ENCODE data around the gene RPL37. TPM values are rescaled to one million over a fixed set of nuclear protein-coding genes. Genes with fewer than 3 reads are reported as not detected.
A peak's percentile ranks its signal among the peaks of the same experiment; 100 is the strongest.

The RPL37 gene

DNA sequence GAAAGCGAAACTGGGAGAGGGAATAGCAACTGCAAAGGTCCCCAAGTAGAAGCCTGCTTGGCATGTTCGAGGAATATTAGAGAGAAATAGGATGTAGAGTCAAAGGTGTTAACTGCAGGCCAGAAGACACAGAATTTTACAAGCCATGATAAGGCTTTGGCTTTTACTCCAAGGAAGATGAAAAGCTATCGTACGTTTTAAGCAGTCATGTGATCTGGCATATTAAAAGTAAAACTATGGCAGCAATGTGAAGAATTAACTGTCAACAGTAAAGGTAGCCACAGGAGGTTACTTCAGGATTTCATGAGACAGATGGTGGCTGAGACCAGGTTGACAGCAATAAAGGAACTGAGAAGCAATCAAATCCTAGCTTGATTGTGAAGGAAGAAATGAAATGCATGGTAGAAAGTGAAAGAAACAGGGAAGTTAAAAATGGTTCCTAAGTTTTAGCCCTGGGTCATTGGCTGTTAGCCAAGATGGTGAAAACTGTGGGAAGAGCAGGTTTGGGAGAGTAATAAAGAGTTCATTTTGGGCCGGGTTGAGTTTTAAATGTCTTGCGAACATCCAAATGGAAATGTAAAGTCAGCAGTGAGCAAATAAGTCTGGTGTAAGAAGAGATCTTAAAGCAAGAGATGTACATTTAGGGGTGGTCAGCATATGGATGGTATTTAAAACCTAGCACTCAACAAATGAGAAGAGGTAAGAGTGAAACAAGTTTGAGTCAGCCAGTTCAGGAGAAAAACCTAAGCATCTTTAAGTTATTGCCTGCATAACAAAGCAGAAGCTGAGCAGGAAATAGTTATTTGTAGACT, 59.0 kb downstream of the RPL37 start:
- Histone ChIP-seq H2AK5ac (ENCODE audit: low read depth, low read length) (no peak overlapping the region), H3K36me3 (replicated peaks in 1 of 2; ENCODE audit: control insufficient read depth in 2 of 2, insufficient read depth in 2 of 2, low read length in 2 of 2) (peaks cover 4 to 61% of the 10 kb centered on the region in 2 donors), H3K4me1 (ENCODE audit: control insufficient read depth in 2 of 2, insufficient read depth in 1 of 2, low read depth in 1 of 2, low read length in 2 of 2) (no peaks in the 10 kb centered on the region), H2BK5ac (ENCODE audit: low read length) (no peak overlapping the region), H2BK12ac (ENCODE audit: low read length) (no peak overlapping the region), H3K23ac (ENCODE audit: low read depth, low read length, poor library complexity) (no peak overlapping the region), H2BK15ac (ENCODE audit: low read length) (no peak overlapping the region), H2BK120ac (ENCODE audit: low read depth, low read length) (no peak overlapping the region), H3K4ac (ENCODE audit: low read length) (no peak overlapping the region), H3K4me3 (ENCODE audit: low read length in 2 of 2) (no peak overlapping the region), H3K18ac (ENCODE audit: low read length) (no peak overlapping the region), H4K91ac (ENCODE audit: low read depth, low read length, poor library complexity) (no peak overlapping the region), H2AFZ (ENCODE audit: low read length) (no peak overlapping the region), H3K27me3 (ENCODE audit: control insufficient read depth in 3 of 3, insufficient read depth in 3 of 3, low read depth in 1 of 3, low read length in 3 of 3) (no peaks in the 10 kb centered on the region), H3K79me1 (ENCODE audit: low read depth, low read length) (peaks cover 2% of the 10 kb centered on the region), H3K4me2 (ENCODE audit: insufficient read depth, low read length, poor library complexity, severe bottlenecking) (no peak overlapping the region), H3K14ac (ENCODE audit: low read length) (no peak overlapping the region), H3K27ac (replicated peaks; ENCODE audit: low read length) (no peak overlapping the region), H4K8ac (ENCODE audit: low read depth, low read length) (no peak overlapping the region), H3K9me3 (replicated peaks in 1 of 2; ENCODE audit: control insufficient read depth in 2 of 2, insufficient read depth in 1 of 2, low read depth in 1 of 2, low read length in 2 of 2) (no peaks in the 10 kb centered on the region), H3K9ac (ENCODE audit: low read depth, low read length, poor library complexity) (no peak overlapping the region)
- no peak for DNase-seq (ENCODE audit: low spot score)
- WGBS, 2 donors (ENCODE audit: extremely low coverage in 2 of 2, insufficient read length in 2 of 2, insufficient replicate concordance in 1 of 2) = no CpG with 5 or more reads among the region's 6 CpGs

Small RNAs within 50 kb of the gene (small RNA-seq; reads per million reads assigned to genes)
- gene RF00191 (ENCODE audit: insufficient read depth) (not detected), gene SNORD72 (ENCODE audit: insufficient read depth) (311 reads per million, percentile 98 among the genes with 10 or more reads in this experiment)
